ENCODE data around the gene ALDH1A3. TPM values are rescaled to one million over a fixed set of nuclear protein-coding genes. Genes with fewer than 3 reads are reported as not detected.

Gene ALDH1A3
- polyA plus RNA-seq, 3 donors, result 10.3 to 150 (median 118) TPM

- H3K27ac ChIP-seq (ENCODE audit: low read depth, low read length), result no peak overlapping the region
Observed at GRCh38 chr15:100853676-100854440, 25.8 kb upstream of the ALDH1A3 start.

GRCh38 chr15:100856867-100857266 lies 22.8 kb upstream of the ALDH1A3 start:
- H3K27ac ChIP-seq (ENCODE audit: low read depth, low read length), result no peak overlapping the region
- 23 to 30% (median 27%) methylated on average over 5 of the region's 5 CpGs for WGBS, 3 donors

More at GRCh38 chr15:100853676-100854440, 25.8 kb upstream of the ALDH1A3 start:
- WGBS, 3 donors, result 83 to 89% (median 84%) methylated on average over 15 of the region's 15 CpGs

GRCh38 chr15:100858294-100858693 lies 21.3 kb upstream of the ALDH1A3 start:
- no peak overlapping the region for H3K27ac ChIP-seq (ENCODE audit: low read depth, low read length)
- 76 to 87% (median 83%) methylated on average over 2 of the region's 2 CpGs for WGBS, 3 donors

GRCh38 chr15:100859970-100860828 lies 19.4 kb upstream of the ALDH1A3 start:
- H3K27ac ChIP-seq (ENCODE audit: low read depth, low read length), result no peak overlapping the region
- WGBS, 3 donors, result 85 to 93% (median 88%) methylated on average over 11 of the region's 11 CpGs

- no peak overlapping the region for H3K27ac ChIP-seq (ENCODE audit: low read depth, low read length)
- WGBS, 3 donors, result 63 to 74% (median 72%) methylated on average over 14 of the region's 14 CpGs
Observed at GRCh38 chr15:100860829-100861510, 18.7 kb upstream of the ALDH1A3 start.

- H3K27ac ChIP-seq (ENCODE audit: low read depth, low read length), result no peak overlapping the region
- 53 to 76% (median 70%) methylated on average over 16 of the region's 16 CpGs for WGBS, 3 donors
Observed at GRCh38 chr15:100861511-100861991, 18.1 kb upstream of the ALDH1A3 start.

GRCh38 chr15:100862162-100862561 lies 17.5 kb upstream of the ALDH1A3 start:
- 80 to 92% (median 86%) methylated on average over 6 of the region's 6 CpGs for WGBS, 3 donors
- no peak overlapping the region for H3K27ac ChIP-seq (ENCODE audit: low read depth, low read length)

GRCh38 chr15:100863075-100863795 lies 16.4 kb upstream of the ALDH1A3 start:
- 50 to 62% (median 56%) methylated on average over 7 of the region's 7 CpGs for WGBS, 3 donors
- no peak overlapping the region for H3K27ac ChIP-seq (ENCODE audit: low read depth, low read length)

- WGBS, 3 donors, result 42 to 71% (median 44%) methylated on average over 15 of the region's 15 CpGs
- H3K27ac ChIP-seq (ENCODE audit: low read depth, low read length), result no peak overlapping the region
Observed at GRCh38 chr15:100863796-100864267, 15.8 kb upstream of the ALDH1A3 start.

GRCh38 chr15:100866386-100867330 lies 13.0 kb upstream of the ALDH1A3 start:
- H3K27ac ChIP-seq (ENCODE audit: low read depth, low read length), result no peak overlapping the region
- 79 to 92% (median 92%) methylated on average over 12 of the region's 12 CpGs for WGBS, 3 donors

GRCh38 chr15:100867433-100867832 lies 12.2 kb upstream of the ALDH1A3 start:
- no peak overlapping the region for H3K27ac ChIP-seq (ENCODE audit: low read depth, low read length)
- WGBS, 3 donors, result 53 to 79% (median 71%) methylated on average over 3 of the region's 3 CpGs

GRCh38 chr15:100869151-100869999 lies 10.3 kb upstream of the ALDH1A3 start:
- no peak overlapping the region for H3K27ac ChIP-seq (ENCODE audit: low read depth, low read length)
- WGBS, 3 donors, result 65 to 75% (median 69%) methylated on average over 13 of the region's 13 CpGs

- 30 to 41% (median 33%) methylated on average over 2 of the region's 2 CpGs for WGBS, 3 donors
- H3K27ac ChIP-seq (ENCODE audit: low read depth, low read length), result no peak overlapping the region
Observed at GRCh38 chr15:100873029-100873677, 6.5 kb upstream of the ALDH1A3 start.

- H3K27ac ChIP-seq (ENCODE audit: low read depth, low read length), result no peak overlapping the region
- WGBS, 3 donors, result 90 to 94% (median 92%) methylated on average over 2 of the region's 2 CpGs
Observed at GRCh38 chr15:100875495-100875894, 4.1 kb upstream of the ALDH1A3 start.

- 86 to 97% (median 91%) methylated on average over 7 of the region's 7 CpGs for WGBS, 3 donors
- H3K27ac ChIP-seq (ENCODE audit: low read depth, low read length), result no peak overlapping the region
Observed at GRCh38 chr15:100875976-100876375, 3.7 kb upstream of the ALDH1A3 start.

GRCh38 chr15:100877551-100877950 lies 2.1 kb upstream of the ALDH1A3 start:
- H3K27ac ChIP-seq (ENCODE audit: low read depth, low read length), result no peak overlapping the region
- 81 to 89% (median 86%) methylated on average over 10 of the region's 10 CpGs for WGBS, 3 donors
